GM21723 (cell line): ENCODE results near the gene ZNRF1.
"Not testable (repeated sequence)": the region's sequence is repeated elsewhere in the genome, so short reads cannot be mapped to it uniquely, and the experiment has no call there.

Experiments
- ATAC-seq: cut with Tn5 transposase; IDR thresholded peaks from one replicate; pipeline ENCODE4 v1.9.1; 2021; ENCODE audit warnings: mild to moderate bottlenecking, moderate library complexity; ENCODE audit not compliant: unreplicated experiment

ZNRF1 gene

DNA sequence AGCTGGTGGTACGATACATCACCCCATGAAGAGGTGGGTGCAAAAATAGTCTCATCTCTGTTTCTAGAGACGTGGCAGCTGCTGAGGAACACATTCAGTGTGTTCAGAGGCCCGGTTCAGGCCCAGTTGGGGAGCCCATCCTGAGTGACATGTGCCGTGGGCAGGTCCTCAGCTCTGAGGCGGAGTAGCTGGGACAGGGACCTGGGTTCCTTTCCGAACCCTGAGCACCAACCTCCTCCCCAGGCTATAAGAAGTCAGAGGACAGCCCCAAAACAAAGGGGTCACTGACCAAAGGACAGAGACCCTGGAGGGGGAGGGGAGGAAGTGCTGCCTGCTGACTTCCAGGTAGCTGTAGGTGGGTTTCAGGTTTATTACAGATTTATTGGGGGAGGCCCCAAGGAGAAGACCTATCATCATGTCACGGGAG lies 112.7 kb downstream of the ZNRF1 start:
- peak; percentile 15 for ATAC-seq

DNA sequence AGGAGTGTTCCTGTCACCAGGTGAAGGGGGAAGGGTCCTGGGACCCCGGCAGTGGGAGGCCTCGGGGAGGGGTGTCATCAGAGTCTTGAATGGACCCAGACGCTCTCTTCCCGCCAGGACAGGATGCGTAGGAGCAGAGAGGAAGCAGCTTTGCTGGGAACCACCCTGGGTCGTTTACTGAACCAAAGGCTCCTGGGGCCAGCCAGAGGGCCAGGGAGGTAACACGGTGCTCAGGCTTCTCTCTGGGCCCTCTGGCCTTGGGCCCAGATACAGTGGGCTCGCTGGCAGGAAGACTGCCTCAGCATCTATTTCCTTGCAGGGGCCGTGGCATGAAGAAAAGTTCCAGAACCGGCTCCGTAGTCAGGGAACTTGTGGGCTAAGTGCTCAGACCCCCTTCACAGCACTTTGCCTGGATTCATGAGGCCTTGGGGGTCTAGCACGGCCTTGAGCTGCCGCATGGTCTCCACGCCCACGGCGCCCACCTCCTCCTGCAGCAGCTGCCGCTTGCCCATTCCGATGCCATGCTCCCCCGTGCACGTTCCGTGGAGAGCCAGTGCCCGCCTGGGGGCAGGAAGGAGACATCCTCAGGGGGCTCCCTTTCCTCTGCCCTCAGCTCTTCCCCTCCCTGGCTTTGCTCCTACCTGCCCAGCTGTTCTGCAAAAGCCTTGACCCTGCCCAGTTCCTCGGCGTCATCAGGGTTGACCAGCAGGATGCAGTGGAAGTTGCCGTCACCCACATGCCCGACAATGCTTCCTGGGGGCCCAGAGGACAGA lies 113.3 kb downstream of the ZNRF1 start:
- ATAC-seq, result no peak

- no peak for ATAC-seq
These were observed 114.1 kb downstream of the ZNRF1 start for GRCh38 chr16:75112734-75113491.

- no peak for ATAC-seq
These were observed 114.8 kb downstream of the ZNRF1 start for GRCh38 chr16:75113541-75114121.

DNA sequence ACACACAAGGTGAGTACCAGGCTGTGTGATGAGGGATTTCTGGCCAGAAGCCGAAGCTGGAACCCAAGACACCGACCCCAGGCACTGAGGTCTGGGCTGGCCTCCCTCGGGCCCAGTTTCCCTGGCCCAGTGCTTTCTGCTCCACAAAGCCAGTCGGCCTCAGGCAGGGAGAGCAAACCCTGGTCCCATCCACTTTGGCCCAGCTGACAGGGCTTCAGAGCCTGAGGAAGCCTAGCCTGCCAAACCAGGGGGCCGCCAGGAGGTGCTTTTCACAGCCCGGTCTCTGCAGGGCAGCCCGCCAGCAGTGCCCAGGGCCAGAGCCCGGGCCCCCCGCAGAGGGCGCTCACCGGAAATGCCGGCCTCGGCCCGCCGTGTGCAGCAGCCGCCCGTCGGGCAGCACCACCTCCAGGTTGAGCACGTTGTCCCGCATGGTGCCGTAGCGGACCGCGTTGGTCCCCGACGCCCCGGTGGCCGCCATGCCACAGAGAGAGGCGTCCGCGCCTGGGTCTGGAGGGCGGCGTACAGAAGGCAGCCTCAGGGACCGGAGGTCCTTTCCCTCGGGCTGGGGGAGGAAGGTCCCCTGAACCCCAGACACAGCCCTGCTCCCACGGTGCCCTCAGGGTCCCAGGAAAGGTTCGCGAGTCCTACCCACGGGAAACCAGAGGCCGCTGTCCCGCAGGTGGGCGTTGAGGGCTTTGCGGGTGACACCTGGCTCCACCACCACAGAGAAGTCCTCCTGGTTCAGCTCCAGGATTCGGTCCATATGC lies 115.5 kb downstream of the ZNRF1 start:
- ATAC-seq, result no peak

- no peak for ATAC-seq
These were observed 116.4 kb downstream of the ZNRF1 start for GRCh38 chr16:75114946-75115825.

DNA sequence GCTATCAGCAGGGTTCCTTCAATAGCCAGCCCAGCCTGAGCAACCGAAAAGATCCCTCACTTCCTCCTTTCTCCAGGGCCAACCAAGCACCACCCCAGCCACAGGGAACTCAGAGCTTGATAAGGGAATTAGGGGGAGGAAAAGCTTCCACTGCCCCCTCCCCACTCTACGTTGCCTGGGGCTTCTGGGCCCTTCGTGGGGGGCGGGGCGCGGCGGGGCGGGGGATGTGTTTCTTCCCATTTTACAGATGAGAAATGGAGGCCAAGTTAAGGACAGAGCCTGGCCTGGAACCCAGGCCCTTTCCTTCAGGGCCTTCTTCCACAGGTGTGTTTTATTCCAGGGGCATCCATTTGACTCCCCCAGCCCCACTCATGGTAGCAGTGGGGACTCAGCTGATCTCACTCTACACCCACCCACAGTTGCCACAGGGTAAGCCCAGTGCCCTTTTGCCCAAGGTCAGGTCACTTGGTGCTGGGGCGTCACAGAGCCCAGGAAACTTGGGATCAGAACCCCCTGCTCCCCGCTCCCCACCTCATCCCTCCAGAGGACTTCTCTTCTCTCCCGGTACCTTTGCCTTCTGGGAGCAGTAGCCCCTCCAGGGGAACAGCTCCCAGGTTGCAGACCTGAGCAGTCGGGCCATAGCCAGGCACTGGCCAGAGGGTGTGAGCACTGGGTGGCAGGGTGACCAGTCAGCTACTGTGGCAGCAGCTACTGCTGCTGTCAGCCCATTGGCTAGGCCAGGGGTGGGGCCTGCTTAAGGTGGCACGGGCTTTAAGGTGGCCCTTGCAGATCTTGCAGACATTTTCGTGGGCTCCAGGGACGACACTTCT lies 117.5 kb downstream of the ZNRF1 start, which contains the start of gene LDHD:
LDHD (minus strand) TSS at position 700 of the 830 bp plus-strand sequence; CDS start at position 640, 60 bp downstream.
- ATAC-seq, result no peak

DNA sequence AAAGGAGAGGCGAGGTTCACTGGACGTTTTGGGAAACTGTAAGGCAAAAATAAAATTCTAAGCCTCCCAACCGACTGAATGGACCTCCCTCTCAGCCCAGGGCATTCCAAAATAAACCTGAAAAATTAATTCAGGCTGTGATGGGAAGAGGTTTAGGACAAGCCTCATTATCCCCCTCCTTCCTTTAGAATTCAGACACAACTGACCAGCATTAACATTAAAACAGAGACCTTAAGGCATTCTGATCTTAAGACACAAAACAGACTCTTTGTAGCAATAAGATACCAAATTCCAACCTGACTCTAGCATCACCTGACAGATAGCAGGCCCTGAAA lies 118.1 kb downstream of the ZNRF1 start:
- ATAC-seq, result no peak

GRCh38 chr16:75118943-75119539 lies 120.2 kb downstream of the ZNRF1 start:
- ATAC-seq, result no peak

DNA sequence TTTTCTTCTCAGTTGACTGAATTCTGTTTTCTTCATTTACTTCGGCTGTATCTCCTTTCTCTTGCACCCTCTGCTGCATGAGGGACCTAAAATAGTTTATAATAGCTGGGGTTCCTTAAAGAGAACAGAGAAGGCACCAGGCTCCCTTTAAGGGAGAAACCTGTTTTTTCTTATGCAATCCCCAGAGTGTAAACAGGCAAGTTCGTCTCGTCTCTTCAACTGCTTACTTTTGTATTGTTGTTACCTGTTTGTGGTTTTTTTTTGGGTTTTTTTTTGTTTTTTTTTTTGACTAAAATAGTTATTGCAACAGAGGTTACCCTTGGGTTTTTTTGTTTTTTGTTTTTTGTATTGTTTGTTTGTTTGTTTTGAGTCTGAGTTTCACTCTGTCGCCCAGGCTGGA lies 121.4 kb downstream of the ZNRF1 start:
- ATAC-seq, result no peak

DNA sequence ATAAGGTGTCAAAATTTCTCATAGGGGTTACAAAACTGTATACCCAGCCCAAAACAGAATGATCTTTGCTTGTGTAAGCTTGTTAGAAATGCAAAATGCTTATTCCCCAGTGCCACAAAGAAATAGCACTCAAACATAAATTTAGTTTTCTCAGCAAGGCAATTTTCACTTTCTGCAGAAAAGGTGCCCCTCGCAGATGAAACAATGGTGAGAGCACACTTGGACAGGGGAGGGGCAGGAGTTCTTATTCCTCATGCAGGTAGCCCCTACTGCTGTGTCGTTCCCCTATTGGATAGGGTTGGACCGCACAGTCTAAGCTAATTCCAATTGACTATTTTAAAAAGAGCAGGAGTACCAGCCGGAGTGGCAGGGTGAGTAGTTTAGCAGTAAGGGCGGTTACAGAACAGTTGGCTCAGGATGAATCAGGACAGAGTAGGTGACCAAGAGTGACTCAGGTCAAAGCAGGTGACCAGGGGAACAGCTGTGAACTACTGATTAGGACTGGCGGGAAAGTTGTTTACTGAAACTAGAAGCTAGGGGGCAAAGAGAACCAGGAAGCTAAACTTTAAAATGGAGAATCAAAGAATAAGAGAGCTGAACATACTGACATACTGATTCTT lies 123.2 kb downstream of the ZNRF1 start:
- no peak for ATAC-seq

DNA sequence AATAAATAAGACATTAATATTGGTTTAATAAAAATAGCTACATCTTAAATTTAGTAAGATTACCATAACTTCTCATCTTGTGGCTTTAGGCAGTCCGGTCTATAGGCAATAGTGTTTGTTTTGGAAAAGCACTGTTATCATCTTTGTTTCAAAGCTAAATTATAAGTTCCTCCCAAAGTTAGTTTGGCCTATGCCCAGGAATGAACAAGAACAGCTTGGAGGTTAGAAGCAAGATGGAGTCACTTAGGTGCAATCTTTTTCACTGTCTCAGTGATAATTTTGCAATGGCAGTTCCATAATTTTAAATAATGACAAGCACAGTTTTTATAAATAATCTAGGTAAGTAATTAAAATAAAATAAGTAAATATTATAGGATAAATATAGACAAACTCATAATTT lies 123.8 kb downstream of the ZNRF1 start:
- ATAC-seq, result no peak

- ATAC-seq, result no peak
These were observed 129.0 kb downstream of the ZNRF1 start for GRCh38 chr16:75127713-75128415.

DNA sequence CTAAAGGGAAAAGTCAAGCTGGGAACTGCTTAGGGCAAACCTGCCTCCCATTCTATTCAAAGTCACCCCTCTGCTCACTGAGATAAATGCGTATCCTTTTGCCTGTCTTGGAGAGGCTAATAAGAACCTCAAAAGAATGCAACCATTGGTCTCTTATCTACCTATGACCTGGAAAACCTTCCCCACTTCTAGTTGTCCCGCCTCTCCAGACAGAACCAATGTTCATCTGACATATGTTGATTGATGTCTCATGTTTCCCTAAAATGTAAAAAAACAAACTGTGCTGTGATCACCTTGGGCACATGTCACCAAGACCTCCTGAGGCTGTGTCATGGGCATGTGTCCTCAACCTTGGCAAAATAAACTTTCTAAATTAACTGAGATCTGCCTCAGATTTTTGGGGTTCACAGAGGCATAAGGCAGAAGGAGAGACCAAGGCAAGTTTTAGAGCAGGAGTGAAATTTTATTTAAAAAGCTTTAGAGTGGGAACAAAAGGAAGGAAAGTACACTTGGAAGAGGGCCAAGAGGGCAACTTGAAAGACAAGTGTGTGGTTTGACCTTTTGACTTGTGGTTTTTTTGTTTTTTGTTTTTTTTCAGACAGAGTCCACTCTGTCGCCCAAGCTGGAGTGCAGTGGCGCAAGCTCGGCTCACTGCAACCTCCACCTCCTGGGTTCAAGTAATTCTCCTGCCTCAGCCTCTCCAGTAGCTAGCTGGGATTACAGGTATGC lies 130.8 kb downstream of the ZNRF1 start:
- not testable (repeated sequence) for ATAC-seq

DNA sequence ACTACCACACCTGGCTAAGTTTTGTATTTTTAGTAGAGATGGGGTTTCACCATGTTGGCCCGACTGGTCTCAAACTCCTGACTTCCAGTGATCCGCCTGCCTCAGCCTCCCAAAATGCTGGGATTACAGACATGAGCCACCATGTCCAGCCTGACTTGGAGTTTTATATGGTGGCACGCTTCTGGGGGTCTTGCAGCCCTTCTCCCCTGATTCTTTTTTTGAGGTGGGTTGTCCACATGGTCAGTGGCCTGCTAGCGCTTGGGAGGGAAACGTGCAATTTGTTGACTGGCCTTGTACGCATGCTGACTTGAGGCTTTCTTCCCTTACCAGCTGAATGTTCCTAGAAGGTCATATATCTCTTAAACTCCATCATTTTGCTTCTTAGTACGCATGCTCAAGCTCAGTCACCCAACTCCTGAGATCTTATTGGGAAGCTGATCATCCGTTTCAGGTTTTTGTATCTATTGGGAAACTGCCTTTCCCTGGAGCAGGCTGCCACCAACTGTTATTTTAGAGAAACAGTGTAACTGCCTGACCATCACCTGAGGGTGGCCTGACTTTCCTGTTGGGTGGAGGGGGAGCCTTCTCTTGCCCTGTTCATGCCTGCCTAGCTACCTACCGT lies 131.4 kb downstream of the ZNRF1 start:
- ATAC-seq, result no peak

GRCh38 chr16:75131081-75131480 lies 132.3 kb downstream of the ZNRF1 start:
- no peak for ATAC-seq

DNA sequence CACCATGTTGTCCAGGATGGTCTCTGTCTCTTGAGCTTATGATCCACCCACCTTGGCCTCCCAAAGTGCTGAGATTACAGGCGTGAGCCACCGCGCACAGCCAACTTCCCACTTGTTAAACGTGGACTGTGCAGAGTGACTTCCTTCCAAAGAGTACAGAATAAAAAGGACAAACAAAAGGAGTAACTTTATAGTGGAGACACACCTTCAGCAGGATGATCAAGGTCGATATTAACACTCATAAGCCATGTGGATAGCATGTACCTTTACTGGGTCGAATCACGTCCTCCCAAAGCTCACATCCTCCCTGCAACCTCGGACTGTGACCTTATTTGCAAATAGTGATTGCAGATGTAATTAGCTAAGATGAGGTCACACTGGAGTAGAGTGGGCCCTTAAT lies 139.4 kb downstream of the ZNRF1 start:
- ATAC-seq, result no peak
